H1 (cell line): Measurements from ENCODE around the gene NBDY. TPM values are rescaled to one million over a fixed set of nuclear protein-coding genes. Genes with fewer than 3 reads are reported as not detected.

Experiments
- CTCF ChIA-PET: fragments of 300-600 bp; sonication (Branson Sonifier 250); formaldehyde crosslinking; loops from one replicate; lab custom pipeline; 2021; ENCODE audit not compliant: partially characterized antibody; lab: Charles Lee
- POLR2A ChIA-PET: fragments of 300-600 bp; sonication (Branson Sonifier 250); formaldehyde crosslinking; loops from one replicate; lab custom pipeline; 2021; ENCODE audit warnings: inconsistent platforms; ENCODE audit not compliant: partially characterized antibody; lab: Charles Lee
- DNase-seq, 2 experiments: peaks; one replicate each; pipeline versions ENCODE4 v3.0.0 to v3.0.0-alpha.2; 2010 to 2022; ENCODE audit warnings: low spot score in 2 of 2, low read depth in 1 of 2, mixed read lengths in 1 of 2
- FAIRE-seq: peaks from 2 replicates; lab custom pipeline; 2011; peaks lifted over from hg19 to GRCh38; lab: Jason Lieb, UNC
- H2AFZ ChIP-seq: 2 replicates; pipeline ENCODE4 v1.8.1; 2012; ENCODE audit warnings: low read length, inconsistent platforms
- H2AK5ac ChIP-seq: 2 replicates; pipeline ENCODE4 v1.6.1; 2013; ENCODE audit warnings: low read depth, low read length
- H2BK120ac ChIP-seq: replicated peaks from 2 replicates; pipeline ENCODE3; 2013; ENCODE audit warnings: low read depth, low read length, inconsistent platforms
- H2BK12ac ChIP-seq: 2 replicates; pipeline ENCODE4 v1.6.1; 2013; ENCODE audit warnings: low read depth, low read length
- H2BK15ac ChIP-seq: 2 replicates; pipeline ENCODE4 v1.6.1; 2013; ENCODE audit warnings: low read length
- H2BK20ac ChIP-seq: 2 replicates; pipeline ENCODE4 v1.6.1; 2013; ENCODE audit warnings: low read length
- H2BK5ac ChIP-seq: 2 replicates; pipeline ENCODE4 v1.6.1; 2013; ENCODE audit warnings: low read depth, low read length
- H3K14ac ChIP-seq: 2 replicates; pipeline ENCODE4 v1.6.1; 2013; ENCODE audit warnings: inconsistent platforms; ENCODE audit not compliant: insufficient read length
- H3K18ac ChIP-seq: 2 replicates; pipeline ENCODE4 v1.6.1; 2013; ENCODE audit warnings: low read length; ENCODE audit errors: extremely low read depth
- H3K23ac ChIP-seq: 2 replicates; pipeline ENCODE4 v1.6.1; 2013; ENCODE audit warnings: inconsistent platforms; ENCODE audit not compliant: insufficient read length
- H3K23me2 ChIP-seq: 2 replicates; pipeline ENCODE4 v1.6.1; 2013; ENCODE audit warnings: low read depth, low read length
- H3K27ac ChIP-seq: 2 replicates; pipeline ENCODE4 v1.6.1; 2011; ENCODE audit warnings: low read depth, low read length, inconsistent platforms
- H3K27me3 ChIP-seq, 4 experiments: replicated peaks in 1 of 4; 1 replicate in 1 of 4; 2 replicates in 3 of 4; pipeline versions ENCODE4 v1.6.1 to v1.8.1; 2011 to 2013; ENCODE audit warnings: low read length in 3 of 4, mild to moderate bottlenecking in 3 of 4, inconsistent platforms in 2 of 4, mixed read lengths in 2 of 4, moderate library complexity in 1 of 4; ENCODE audit not compliant: control insufficient read depth in 3 of 4, insufficient read depth in 3 of 4; ENCODE audit errors: extremely low read depth in 1 of 4
- H3K36me3 ChIP-seq, 4 experiments: 2 replicates each; pipeline versions ENCODE4 v1.6.1 to v1.8.1; 2011 to 2013; ENCODE audit warnings: mild to moderate bottlenecking in 4 of 4, low read length in 3 of 4, moderate library complexity in 2 of 4, control low read depth in 1 of 4, inconsistent platforms in 1 of 4; ENCODE audit not compliant: insufficient read depth in 4 of 4, control insufficient read depth in 2 of 4
- H3K4ac ChIP-seq: replicated peaks from 2 replicates; pipeline ENCODE3; 2013; ENCODE audit warnings: low read length, low read depth, mixed read lengths, inconsistent platforms; ENCODE audit not compliant: insufficient read length
- H3K4me1 ChIP-seq, 4 experiments: replicated peaks in 1 of 4; 1 replicate in 1 of 4; 2 replicates in 3 of 4; pipeline versions ENCODE4 v1.6.1 to v1.8.1; 2011 to 2013; ENCODE audit warnings: low read length in 3 of 4, inconsistent platforms in 2 of 4, mixed read lengths in 1 of 4; ENCODE audit not compliant: insufficient read depth in 4 of 4, control insufficient read depth in 3 of 4
- H3K4me2 ChIP-seq, 2 experiments: 2 replicates each; pipeline versions ENCODE4 v1.6.1 to v1.8.1; 2011 to 2013; ENCODE audit warnings: low read depth in 2 of 2, low read length in 2 of 2, control low read depth in 1 of 2, inconsistent platforms in 1 of 2, mild to moderate bottlenecking in 1 of 2; ENCODE audit not compliant: insufficient read depth in 1 of 2
- H3K4me3 ChIP-seq, 4 experiments: fragments of 200-600, 300-600 bp in 1 of 4; sonication (generic), shearing (Covaris generic), sonication (Bioruptor Twin) in 1 of 4; 2 replicates each; pipeline versions ENCODE4 v1.5.1 to v1.8.1; 2011 to 2016; ENCODE audit warnings: low read length in 4 of 4, low read depth in 3 of 4, control low read depth in 2 of 4, inconsistent platforms in 2 of 4, mild to moderate bottlenecking in 2 of 4, mixed read lengths in 1 of 4, moderate library complexity in 1 of 4; ENCODE audit not compliant: insufficient read depth in 2 of 4; ENCODE audit errors: extremely low read depth in 1 of 4
- H3K56ac ChIP-seq: replicated peaks from 2 replicates; pipeline ENCODE3; 2013; ENCODE audit warnings: low read depth, mild to moderate bottlenecking, mixed read lengths, low read length, inconsistent platforms; ENCODE audit not compliant: insufficient read length
- H3K79me1 ChIP-seq: 2 replicates; pipeline ENCODE4 v1.6.1; 2013; ENCODE audit warnings: low read depth, low read length, control low read depth
- H3K79me2 ChIP-seq, 2 experiments: 2 replicates each; pipeline versions ENCODE4 v1.6.1 to v1.8.1; 2012 to 2013; ENCODE audit warnings: low read length in 2 of 2, mild to moderate bottlenecking in 2 of 2, inconsistent platforms in 1 of 2; ENCODE audit not compliant: insufficient read depth in 2 of 2, control insufficient read depth in 1 of 2
- H3K9ac ChIP-seq, 4 experiments: replicated peaks in 1 of 4; 1 replicate in 1 of 4; 2 replicates in 3 of 4; pipeline versions ENCODE4 v1.6.1 to v1.8.1; 2011 to 2013; ENCODE audit warnings: low read depth in 3 of 4, low read length in 3 of 4, control low read depth in 2 of 4, mild to moderate bottlenecking in 2 of 4, moderate library complexity in 2 of 4, inconsistent platforms in 1 of 4; ENCODE audit errors: extremely low read depth in 1 of 4
- H3K9me3 ChIP-seq, 2 experiments: 2 replicates each; pipeline versions ENCODE4 v1.6.1 to v1.8.1; 2012 to 2013; ENCODE audit warnings: mild to moderate bottlenecking in 2 of 2, moderate library complexity in 2 of 2, control low read depth in 1 of 2, inconsistent platforms in 1 of 2, low read depth in 1 of 2, low read length in 1 of 2, mixed read lengths in 1 of 2; ENCODE audit not compliant: insufficient read depth in 2 of 2
- H4K20me1 ChIP-seq, 2 experiments: replicated peaks in 1 of 2; 2 replicates each; pipeline versions ENCODE3 to v1.8.1; 2011 to 2013; ENCODE audit warnings: inconsistent platforms in 2 of 2, low read length in 2 of 2, mild to moderate bottlenecking in 1 of 2; ENCODE audit not compliant: insufficient read depth in 2 of 2, control insufficient read depth in 1 of 2
- H4K5ac ChIP-seq: 2 replicates; pipeline ENCODE4 v1.6.1; 2013; ENCODE audit warnings: low read length, low read depth, mixed read lengths, inconsistent platforms; ENCODE audit not compliant: insufficient read length
- H4K8ac ChIP-seq: 2 replicates; pipeline ENCODE4 v1.8.0; 2013; ENCODE audit warnings: mild to moderate bottlenecking, moderate library complexity, low read length, inconsistent platforms; ENCODE audit not compliant: insufficient read depth; ENCODE audit errors: extremely low read depth
- H4K91ac ChIP-seq: replicated peaks from 2 replicates; pipeline ENCODE3; 2013; ENCODE audit warnings: low read length, mixed read lengths, inconsistent platforms; ENCODE audit not compliant: insufficient read length
- ATF3 ChIP-seq: IDR thresholded peaks from 2 replicates; pipeline ENCODE4 v1.6.1; 2011; ENCODE audit warnings: low read depth, mild to moderate bottlenecking, low read length; ENCODE audit not compliant: insufficient read depth
- CREB1 ChIP-seq: IDR thresholded peaks from 2 replicates; pipeline ENCODE4 v1.6.1; 2012; ENCODE audit warnings: inconsistent platforms
- CTCF ChIP-seq, 3 experiments: IDR thresholded peaks; 1 replicate in 2 of 3; 2 replicates in 1 of 3; pipeline versions ENCODE4 v1.5.1 to v1.6.1; 2011; ENCODE audit warnings: low read length in 3 of 3, mild to moderate bottlenecking in 3 of 3, inconsistent platforms in 2 of 3, low read depth in 1 of 3, moderate library complexity in 1 of 3; ENCODE audit not compliant: insufficient read depth in 1 of 3; ENCODE audit errors: control extremely low read depth in 1 of 3
- GTF2F1 ChIP-seq: IDR thresholded peaks from 2 replicates; pipeline ENCODE4 v1.6.1; 2012; ENCODE audit warnings: low read depth, low read length, improper control_type of control experiment, borderline replicate concordance
- HDAC6 ChIP-seq: IDR thresholded peaks from one replicate; pipeline ENCODE4 v1.7.1; 2012; ENCODE audit warnings: low read depth, mild to moderate bottlenecking, inconsistent platforms, low read length, moderate library complexity
- NANOG ChIP-seq: IDR thresholded peaks from 2 replicates; pipeline ENCODE4 v1.6.1; 2011; ENCODE audit warnings: low read length, low read depth, mild to moderate bottlenecking, inconsistent platforms; ENCODE audit not compliant: insufficient read depth, poor library complexity, severe bottlenecking
- POU5F1 ChIP-seq: IDR thresholded peaks from 2 replicates; pipeline ENCODE4 v1.6.1; 2011; ENCODE audit warnings: low read depth, mild to moderate bottlenecking, low read length, moderate library complexity
- SIRT6 ChIP-seq: IDR thresholded peaks from one replicate; pipeline ENCODE4 v1.7.1; 2012; ENCODE audit warnings: low read length, inconsistent platforms
- WGBS, 2 experiments: shearing (Covaris generic) in 1 of 2; methylation state at CpG; one replicate each; pipeline versions ENCODE4 v1.1.6 to v1.1.7; 2013 to 2015; ENCODE audit warnings: low lambda C conversion rate in 2 of 2, mixed read lengths in 2 of 2, inconsistent platforms in 1 of 2, low coverage in 1 of 2, missing lambda C conversion rate in 1 of 2; ENCODE audit not compliant: insufficient replicate concordance in 2 of 2, insufficient coverage in 1 of 2, insufficient read length in 1 of 2; ENCODE audit errors: extremely low coverage in 1 of 2, missing lambda C conversion rate in 1 of 2; 5-methylcytosine and 5-hydroxymethylcytosine counted together
- polyA plus RNA-seq, 7 experiments: library from polyadenylated mRNA; depleted of rRNA in 3 of 7; stranded (reverse) in 5 of 7; unstranded in 2 of 7; fragments of >200 nt in 5 of 7; fragments of 200-250 nt in 2 of 7; gene quantifications; 1 replicate in 5 of 7; 2 replicates in 1 of 7; 4 replicates in 1 of 7; pipeline versions ENCODE4 v1.2.1 to v1.2.3, GENCODE V29; 2011 to 2013; ENCODE audit warnings: missing spikeins in 2 of 7, mixed read lengths in 2 of 7
- total RNA-seq: library from RNA; stranded (reverse); fragmentation: NEBNext Ultra II Directional; extraction: Animal tissue kit (Norgen Biotek cat#: 25700); gene quantifications from 2 replicates; pipeline ENCODE4 v1.2.1, GENCODE V29; 2021

NBDY gene
- total and polyA plus RNA-seq, 2 of the 8 experiments (the other 6 are each of a cell fraction or from before 2014, with no cell fraction given), result 42.3 to 57.8 TPM

GRCh38 chrX:56762220-56762619, 33.2 kb downstream of the NBDY start:
- no peak for DNase-seq
- POLR2A ChIA-PET, result no interaction called here
- Histone ChIP-seq H3K4ac (no peak overlapping the region), H2BK20ac (no peak overlapping the region), H3K9ac (no peak overlapping the region), H3K36me3 (peaks cover 0 to 3% (median 0%) of the 10 kb centered on the region in 4 experiments; a peak in 1 of 8 replicates), H3K4me2 (no peak overlapping the region), H3K18ac (no peak overlapping the region), H2BK120ac (no peak overlapping the region), H3K9me3 (no peaks in the 10 kb centered on the region), H3K4me3 (no peak overlapping the region), H4K8ac (no peak overlapping the region), H2BK5ac (no peak overlapping the region), H3K23me2 (no peaks in the 10 kb centered on the region), H3K23ac (no peak overlapping the region), H2BK15ac (no peak overlapping the region), H4K5ac (no peak overlapping the region), H3K4me1 (peaks cover 0 to 11% (median 2%) of the 10 kb centered on the region in 4 experiments; a peak in 4 of 7 replicates), H2BK12ac (no peak overlapping the region), H3K79me1 (no peaks in the 10 kb centered on the region), H2AFZ (no peak overlapping the region), H3K79me2 (no peaks in the 10 kb centered on the region; a peak in 1 of 4 replicates), H3K27me3 (no peaks in the 10 kb centered on the region), H3K14ac (no peak overlapping the region), H2AK5ac (no peak overlapping the region), H4K91ac (no peak overlapping the region), H3K27ac (no peak overlapping the region), H3K56ac (no peak overlapping the region), H4K20me1 (no peaks in the 10 kb centered on the region)
- 75% methylated on average over 1 of the region's 3 CpGs; no CpG with 5 or more reads in 1 of the 2 experiments for WGBS, 2 experiments
- no peak for FAIRE-seq
- CTCF ChIA-PET, result no interaction called here
- TF ChIP-seq POU5F1, result no peak
- TF ChIP-seq ATF3, result no peak
- TF ChIP-seq CTCF (IDR thresholded peaks at IDR 0.05; ENCODE audit: control extremely low read depth in 1 of 3, insufficient read depth in 1 of 3, low read depth in 1 of 3, low read length in 3 of 3), result no peak
- TF ChIP-seq NANOG, result no peak
- no peak for TF ChIP-seq HDAC6
- TF ChIP-seq GTF2F1, result no peak
- TF ChIP-seq CREB1, result no peak
- TF ChIP-seq SIRT6, result no peak
